ENCODE results near the gene PRKAA1. TPM values are rescaled to one million over a fixed set of nuclear protein-coding genes. Genes with fewer than 3 reads are reported as not detected.

The PRKAA1 gene
- total and polyA plus RNA-seq, 2 of the 13 experiments (the other 11 are each of a cell fraction or from before 2014, with no cell fraction given): 36.6 to 58.0 TPM

- Histone ChIP-seq H3K4me1 (ENCODE audit: insufficient read depth, low read length) (no peaks in the 10 kb centered on the region), H3K4me3 (replicated peaks in 1 of 3; ENCODE audit: insufficient read depth in 1 of 3, low read depth in 2 of 3, low read length in 3 of 3) (no peak overlapping the region), H3K9me3 (ENCODE audit: low read length) (no peaks in the 10 kb centered on the region), H3K9ac (ENCODE audit: insufficient read depth, low read depth, low read length) (no peak overlapping the region), H3K79me2 (ENCODE audit: insufficient read depth, low read length) (no peaks in the 10 kb centered on the region), H3K4me2 (ENCODE audit: low read depth, low read length) (no peak overlapping the region), H3K27me3 (ENCODE audit: control insufficient read depth in 1 of 2, insufficient read depth in 2 of 2, low read length in 2 of 2) (no peaks in the 10 kb centered on the region), H3K27ac (ENCODE audit: extremely low read length, insufficient read depth, low read length) (no peak overlapping the region), H2AFZ (ENCODE audit: low read length) (no peak overlapping the region), H4K20me1 (ENCODE audit: insufficient read depth, low read length) (peaks cover 17% of the 10 kb centered on the region), H3K36me3 (replicated peaks in 1 of 2; ENCODE audit: control insufficient read depth in 1 of 2, insufficient read depth in 2 of 2, low read length in 2 of 2) (peaks cover 3 to 18% of the 10 kb centered on the region in 2 experiments; a peak in 4 of 5 replicates)
- no peak for DNase-seq (ENCODE audit: low spot score)
- intact Hi-C loops (cut with micrococcal nuclease; ENCODE audit: unreplicated experiment): no loop called here
- peak; percentile 60 for ATAC-seq
- CTCF ChIA-PET (ENCODE audit: low intra/inter-chr PET ratio, low total read pairs): no interaction called here
- BruUV-seq (replicated peaks): no TSS peak
- POLR2A ChIA-PET: interaction anchor here (1.4 kb wide), 1 partner anchor 9 kb away, joined by 5 read pairs; no protein-coding TSS in a partner anchor
- in situ Hi-C loops (cut with HindIII; ENCODE audit: extremely low pct_ligation_motif_present, low pct_unique_long_range_greater_than_20kb): no loop called here
- no peak for FAIRE-seq
- TF ChIP-seq ZNF616 (CRISPR knock-in tag; IDR thresholded peaks at IDR 0.05; ENCODE audit: low read depth) (no peak), ZFY (CRISPR knock-in tag; IDR thresholded peaks at IDR 0.05) (no peak), PRDM10 (CRISPR knock-in tag; IDR thresholded peaks at IDR 0.05; ENCODE audit: low read depth) (no peak), ATF1 (CRISPR knock-in tag; IDR thresholded peaks at IDR 0.05) (no peak), HOXA9 (CRISPR knock-in tag; IDR thresholded peaks at IDR 0.05; ENCODE audit: borderline replicate concordance) (no peak), SMYD3 (CRISPR knock-in tag; IDR thresholded peaks at IDR 0.05) (no peak)
- WGBS (ENCODE audit: low lambda C conversion rate): 16% methylated on average over 1 of the region's 1 CpG
These were observed 25.3 kb upstream of the PRKAA1 start for GRCh38 chr5:40823459-40823858.

All from HepG2 (cell line).